Uterus (tissue), 2 donors: ENCODE results near the gene FER1L5.

Source experiments
- POLR2A ChIP-seq, 2 donors: fragments of 450-650 bp; IDR thresholded peaks; one replicate each; pipeline ENCODE4 v1.6.1; 2016; ENCODE audit warnings: antibody characterized with exemption in 2 of 2, mild to moderate bottlenecking in 1 of 2, moderate library complexity in 1 of 2
- TF ChIP-seq, protein P1 (sequence below), 4 experiments: fragments of 200-600 bp in 2 of 4; fragments of 450-650 bp in 2 of 4; sonication (generic) in 2 of 4; IDR thresholded peaks; one replicate each; pipeline ENCODE4 v1.5.1; 2016 to 2019; ENCODE audit warnings: antibody characterized with exemption in 4 of 4, mild to moderate bottlenecking in 2 of 4, moderate library complexity in 1 of 4

DNA sequence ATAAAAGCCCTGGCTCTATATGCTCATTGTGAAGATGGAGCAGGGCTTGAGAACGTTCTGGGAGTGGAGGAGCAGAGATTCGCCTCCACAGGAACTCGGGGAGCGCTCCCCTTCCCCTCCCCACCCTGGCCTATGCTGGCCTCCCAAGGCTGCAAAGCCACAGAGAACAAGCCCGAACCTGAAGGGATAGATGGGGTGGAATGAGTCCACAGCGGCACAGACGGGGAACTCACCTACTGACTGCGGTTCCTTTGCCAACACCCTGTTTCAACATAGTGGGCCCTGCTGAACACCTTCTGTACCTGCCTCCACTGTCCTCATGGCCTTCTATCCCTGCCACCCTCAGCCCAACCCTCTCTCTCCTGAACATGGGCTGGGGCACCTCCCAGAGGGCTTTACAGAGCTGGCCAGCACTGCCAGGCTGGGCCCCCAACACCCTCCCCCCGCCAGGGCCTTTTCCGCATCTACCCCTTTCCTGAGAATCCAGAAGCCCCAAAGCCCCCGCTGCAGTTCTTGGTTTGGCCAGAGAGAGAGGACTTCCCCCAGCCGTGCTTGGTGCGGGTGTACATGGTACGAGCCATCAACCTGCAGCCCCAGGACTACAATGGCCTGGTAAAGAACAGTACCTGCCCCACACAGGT is 55.8 kb downstream of the FER1L5 start:
- TF ChIP-seq POLR2A (IDR thresholded peaks at IDR 0.05) = no peak
- TF ChIP-seq, protein P1, sequence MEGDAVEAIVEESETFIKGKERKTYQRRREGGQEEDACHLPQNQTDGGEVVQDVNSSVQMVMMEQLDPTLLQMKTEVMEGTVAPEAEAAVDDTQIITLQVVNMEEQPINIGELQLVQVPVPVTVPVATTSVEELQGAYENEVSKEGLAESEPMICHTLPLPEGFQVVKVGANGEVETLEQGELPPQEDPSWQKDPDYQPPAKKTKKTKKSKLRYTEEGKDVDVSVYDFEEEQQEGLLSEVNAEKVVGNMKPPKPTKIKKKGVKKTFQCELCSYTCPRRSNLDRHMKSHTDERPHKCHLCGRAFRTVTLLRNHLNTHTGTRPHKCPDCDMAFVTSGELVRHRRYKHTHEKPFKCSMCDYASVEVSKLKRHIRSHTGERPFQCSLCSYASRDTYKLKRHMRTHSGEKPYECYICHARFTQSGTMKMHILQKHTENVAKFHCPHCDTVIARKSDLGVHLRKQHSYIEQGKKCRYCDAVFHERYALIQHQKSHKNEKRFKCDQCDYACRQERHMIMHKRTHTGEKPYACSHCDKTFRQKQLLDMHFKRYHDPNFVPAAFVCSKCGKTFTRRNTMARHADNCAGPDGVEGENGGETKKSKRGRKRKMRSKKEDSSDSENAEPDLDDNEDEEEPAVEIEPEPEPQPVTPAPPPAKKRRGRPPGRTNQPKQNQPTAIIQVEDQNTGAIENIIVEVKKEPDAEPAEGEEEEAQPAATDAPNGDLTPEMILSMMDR (IDR thresholded peaks at IDR 0.05) = no peak
